DOHH2 (cell line): ENCODE measurements around the gene EPDR1.

Experiments
- H3F3A ChIP-seq: fragments of 200-600 bp; sonication (generic), shearing (Covaris generic); 2 replicates; pipeline ENCODE4 v1.6.0; 2016; ENCODE audit warnings: antibody characterized with exemption, mild to moderate bottlenecking; ENCODE audit not compliant: control insufficient read depth, insufficient read depth
- H3K27ac ChIP-seq: fragments of 200-600 bp; sonication (generic); 2 replicates; pipeline ENCODE4 v1.5.1; 2014; ENCODE audit warnings: low read depth, mild to moderate bottlenecking, low read length, moderate library complexity
- H3K27me3 ChIP-seq: fragments of 200-600 bp; sonication (generic); 2 replicates; pipeline ENCODE4 v1.6.1; 2014; ENCODE audit warnings: mild to moderate bottlenecking, low read length, mixed read lengths; ENCODE audit not compliant: control insufficient read depth
- H3K36me3 ChIP-seq: fragments of 200-600 bp; sonication (generic); 2 replicates; pipeline ENCODE4 v1.6.1; 2014; ENCODE audit warnings: mild to moderate bottlenecking, low read length, moderate library complexity, mixed read lengths; ENCODE audit not compliant: control insufficient read depth
- H3K4me1 ChIP-seq: fragments of 200-600 bp; sonication (generic); 2 replicates; pipeline ENCODE4 v1.6.1; 2014; ENCODE audit warnings: mild to moderate bottlenecking, low read length, mixed read lengths; ENCODE audit not compliant: control insufficient read depth
- H3K4me2 ChIP-seq: fragments of 200-600 bp; sonication (generic); 2 replicates; pipeline ENCODE4 v1.6.0; 2014; ENCODE audit warnings: mild to moderate bottlenecking, low read length, moderate library complexity
- H3K4me3 ChIP-seq: fragments of 200-600 bp; sonication (generic); 2 replicates; pipeline ENCODE4 v1.5.1; 2014; ENCODE audit warnings: mild to moderate bottlenecking, low read length, mixed read lengths
- H3K79me2 ChIP-seq: fragments of 200-600 bp; sonication (generic); 2 replicates; pipeline ENCODE4 v1.6.1; 2014; ENCODE audit warnings: mild to moderate bottlenecking, low read length, mixed read lengths; ENCODE audit not compliant: control insufficient read depth
- H3K9me2 ChIP-seq: fragments of 200-600 bp; sonication (generic); replicated peaks from 2 replicates; pipeline ENCODE4 v1.6.1; 2014; ENCODE audit warnings: mild to moderate bottlenecking, low read length, mixed read lengths; ENCODE audit not compliant: control insufficient read depth
- H3K9me3 ChIP-seq: fragments of 200-600 bp; sonication (generic); 2 replicates; pipeline ENCODE4 v1.6.1; 2014; ENCODE audit warnings: antibody characterized with exemption, low read length, mixed read lengths; ENCODE audit not compliant: control insufficient read depth, insufficient read depth
- H4K20me1 ChIP-seq: fragments of 200-600 bp; sonication (generic); 2 replicates; pipeline ENCODE4 v1.6.0; 2014; ENCODE audit warnings: low read depth, mild to moderate bottlenecking, antibody characterized with exemption, low read length, moderate library complexity; ENCODE audit not compliant: control insufficient read depth, insufficient read depth
- CTCF ChIP-seq: fragments of 200-600 bp; sonication (generic); IDR thresholded peaks from one replicate; pipeline ENCODE4 v1.5.1; 2014; ENCODE audit warnings: antibody characterized with exemption, mild to moderate bottlenecking, low read depth, low read length; ENCODE audit not compliant: poor library complexity, severe bottlenecking
- EZH2phosphoT487 ChIP-seq: fragments of 200-600 bp; sonication (generic); IDR thresholded peaks from 2 replicates; pipeline ENCODE4 v1.6.1; 2017; ENCODE audit warnings: borderline replicate concordance, mild to moderate bottlenecking, antibody characterized with exemption, low read length, moderate library complexity, mixed read lengths

The EPDR1 gene

GRCh38 chr7:37916017-37916672 is 4.3 kb upstream of the EPDR1 start:
- Histone ChIP-seq H3K9me2 (no peaks in the 10 kb centered on the region), H3K36me3 (no peaks in the 10 kb centered on the region), H3K27me3 (peaks cover 17% of the 10 kb centered on the region; the same call in 1 of the 2 replicates), H3F3A (no peaks in the 10 kb centered on the region), H3K27ac (no peak overlapping the region), H3K4me1 (no peaks in the 10 kb centered on the region), H4K20me1 (no peaks in the 10 kb centered on the region), H3K4me2 (no peak overlapping the region), H3K79me2 (no peaks in the 10 kb centered on the region), H3K9me3 (peaks cover 3% of the 10 kb centered on the region; the same call in 1 of the 2 replicates), H3K4me3 (no peak overlapping the region)
- TF ChIP-seq EZH2phosphoT487 (no peak), CTCF (no peak)

GRCh38 chr7:37916673-37917660 is 3.5 kb upstream of the EPDR1 start, which contains the start of gene SFRP4:
Gene SFRP4, minus strand, starts transcription at chr7:37916817. Its CDS starts 280 bp downstream, at chr7:37916537.
- no peaks in the 10 kb centered on the region for H4K20me1 ChIP-seq
- no peak for TF ChIP-seq EZH2phosphoT487
- peak; percentile 82 for TF ChIP-seq CTCF
- peaks cover 18% of the 10 kb centered on the region; the same call in 1 of the 2 replicates for H3K27me3 ChIP-seq
- H3K4me2 ChIP-seq, result no peak within 1 kb of the TSS
- H3K4me1 ChIP-seq, result no peaks in the 10 kb centered on the region
- H3K79me2 ChIP-seq, result no peaks in the 10 kb centered on the region
- no peaks in the 10 kb centered on the region for H3K9me2 ChIP-seq
- peaks cover 4% of the 10 kb centered on the region; the same call in 1 of the 2 replicates for H3K9me3 ChIP-seq
- no peaks in the 10 kb centered on the region for H3K36me3 ChIP-seq
- H3K27ac ChIP-seq, result no peak within 1 kb of the TSS
- no peak within 1 kb of the TSS for H3K4me3 ChIP-seq
- H3F3A ChIP-seq, result no peaks in the 10 kb centered on the region

- H4K20me1 ChIP-seq, result no peaks in the 10 kb centered on the region
- H3K27ac ChIP-seq, result no peak overlapping the region
- no peaks in the 10 kb centered on the region for H3K9me2 ChIP-seq
- no peaks in the 10 kb centered on the region for H3F3A ChIP-seq
- peaks cover 18% of the 10 kb centered on the region; the same call in 1 of the 2 replicates for H3K27me3 ChIP-seq
- H3K4me3 ChIP-seq, result no peak overlapping the region
- H3K4me2 ChIP-seq, result no peak overlapping the region
- H3K36me3 ChIP-seq, result no peaks in the 10 kb centered on the region
- TF ChIP-seq EZH2phosphoT487, result no peak
- no peak for TF ChIP-seq CTCF
- H3K79me2 ChIP-seq, result no peaks in the 10 kb centered on the region
- H3K4me1 ChIP-seq, result no peaks in the 10 kb centered on the region
- H3K9me3 ChIP-seq, result peaks cover 4% of the 10 kb centered on the region; the same call in 1 of the 2 replicates
Measured at GRCh38 chr7:37918526-37918925, 1.9 kb upstream of the EPDR1 start.
